ENCODE measurements around the gene KIF26B. TPM values are rescaled to one million over a fixed set of nuclear protein-coding genes. Genes with fewer than 3 reads are reported as not detected.
"Not testable (repeated sequence)": the region's sequence is repeated elsewhere in the genome, so short reads cannot be mapped to it uniquely, and the experiment has no call there.

KIF26B gene
- total RNA-seq, 1 donor from 2014 or later, result 69.7 TPM

DNA sequence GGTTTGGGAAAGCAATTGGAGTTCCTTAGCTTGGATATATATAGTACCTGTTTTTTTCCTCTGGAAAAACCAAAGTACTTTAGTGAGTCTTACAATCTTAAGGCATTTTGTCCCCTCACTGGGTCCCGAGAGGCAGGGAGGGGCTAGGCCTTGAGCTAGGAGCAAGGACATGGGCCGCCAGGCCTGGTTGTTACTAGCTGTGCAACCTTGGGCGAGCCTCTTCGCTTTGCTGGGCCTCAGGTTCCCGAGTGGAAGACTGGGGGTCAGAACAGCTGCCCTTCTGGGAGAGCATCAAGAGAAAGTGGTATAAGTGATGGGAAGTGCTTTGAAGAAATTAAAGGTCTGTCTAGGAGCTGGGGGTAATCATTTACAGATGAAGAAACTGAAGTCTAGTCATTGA is 553.2 kb downstream of the KIF26B start:
- Mint-ChIP-seq H3K27ac (no peak overlapping the region), H3K4me1 (peaks cover 2% of the 10 kb centered on the region), H3K27me3 (ENCODE audit: low read depth) (no peaks in the 10 kb centered on the region), H3K36me3 (peaks cover 17% of the 10 kb centered on the region), H3K4me3 (no peak overlapping the region), H3K9me3 (no peaks in the 10 kb centered on the region)
- no peak for DNase-seq (ENCODE audit: low spot score in 2 of 2, unreplicated experiment in 2 of 2)
- TF ChIP-seq, protein P1, sequence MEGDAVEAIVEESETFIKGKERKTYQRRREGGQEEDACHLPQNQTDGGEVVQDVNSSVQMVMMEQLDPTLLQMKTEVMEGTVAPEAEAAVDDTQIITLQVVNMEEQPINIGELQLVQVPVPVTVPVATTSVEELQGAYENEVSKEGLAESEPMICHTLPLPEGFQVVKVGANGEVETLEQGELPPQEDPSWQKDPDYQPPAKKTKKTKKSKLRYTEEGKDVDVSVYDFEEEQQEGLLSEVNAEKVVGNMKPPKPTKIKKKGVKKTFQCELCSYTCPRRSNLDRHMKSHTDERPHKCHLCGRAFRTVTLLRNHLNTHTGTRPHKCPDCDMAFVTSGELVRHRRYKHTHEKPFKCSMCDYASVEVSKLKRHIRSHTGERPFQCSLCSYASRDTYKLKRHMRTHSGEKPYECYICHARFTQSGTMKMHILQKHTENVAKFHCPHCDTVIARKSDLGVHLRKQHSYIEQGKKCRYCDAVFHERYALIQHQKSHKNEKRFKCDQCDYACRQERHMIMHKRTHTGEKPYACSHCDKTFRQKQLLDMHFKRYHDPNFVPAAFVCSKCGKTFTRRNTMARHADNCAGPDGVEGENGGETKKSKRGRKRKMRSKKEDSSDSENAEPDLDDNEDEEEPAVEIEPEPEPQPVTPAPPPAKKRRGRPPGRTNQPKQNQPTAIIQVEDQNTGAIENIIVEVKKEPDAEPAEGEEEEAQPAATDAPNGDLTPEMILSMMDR (IDR thresholded peaks at IDR 0.05; ENCODE audit: unreplicated experiment), result no peak

DNA sequence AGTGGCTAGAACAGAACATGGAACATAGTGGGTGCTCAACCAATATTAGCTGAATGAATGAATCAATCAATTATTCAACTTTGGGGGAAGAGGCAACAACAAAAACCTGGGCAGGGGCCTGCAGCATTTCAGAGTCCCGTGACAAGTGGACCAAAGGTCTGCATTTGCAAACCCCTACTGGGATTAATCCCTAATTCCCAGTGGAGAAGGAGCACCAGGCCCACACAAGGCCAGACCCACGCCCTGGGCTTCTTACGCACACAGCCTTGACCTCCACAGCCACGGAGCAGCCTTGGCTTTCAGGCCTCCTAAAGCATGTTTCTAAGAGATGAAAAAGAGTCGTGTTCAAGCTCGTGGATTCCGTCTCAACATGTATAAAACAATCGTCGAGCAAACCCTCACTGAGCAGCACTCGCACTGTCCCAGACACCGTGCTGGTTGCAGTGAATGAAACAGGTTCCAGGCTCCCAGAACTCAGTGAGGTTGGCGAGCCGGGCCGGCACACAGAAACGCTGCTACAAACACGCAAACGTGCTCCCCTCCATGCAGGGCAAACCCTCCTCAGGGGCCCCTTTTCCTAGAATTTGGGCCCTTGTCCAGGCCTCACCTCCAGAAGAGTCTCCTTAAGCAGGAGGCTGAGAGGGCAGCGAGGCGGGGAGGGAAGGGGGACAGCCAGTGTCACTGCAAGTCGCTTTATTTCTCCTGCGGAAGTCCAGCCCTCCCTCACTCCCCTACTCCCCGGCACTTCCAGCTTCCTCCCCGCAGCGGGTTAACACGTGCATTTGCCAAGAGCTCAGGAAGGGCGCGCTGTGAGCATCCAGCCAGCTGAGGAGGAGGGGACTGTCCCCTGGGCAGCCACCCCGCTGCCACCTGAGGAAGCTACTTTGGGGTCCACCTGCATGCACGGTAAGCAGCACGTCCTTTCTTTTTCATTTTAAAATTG is 556.4 kb downstream of the KIF26B start:
- no peaks in the 10 kb centered on the region for H3K9me3 Mint-ChIP-seq
- H3K27me3 Mint-ChIP-seq (ENCODE audit: low read depth), result no peaks in the 10 kb centered on the region
- H3K4me3 Mint-ChIP-seq, result no peak overlapping the region
- DNase-seq (ENCODE audit: low spot score in 2 of 2, unreplicated experiment in 2 of 2), result no peak
- H3K36me3 Mint-ChIP-seq, result no peaks in the 10 kb centered on the region
- TF ChIP-seq, protein P1 (IDR thresholded peaks at IDR 0.05; ENCODE audit: unreplicated experiment), result no peak
- H3K27ac Mint-ChIP-seq, result no peak overlapping the region
- peaks cover 2% of the 10 kb centered on the region for H3K4me1 Mint-ChIP-seq

DNA sequence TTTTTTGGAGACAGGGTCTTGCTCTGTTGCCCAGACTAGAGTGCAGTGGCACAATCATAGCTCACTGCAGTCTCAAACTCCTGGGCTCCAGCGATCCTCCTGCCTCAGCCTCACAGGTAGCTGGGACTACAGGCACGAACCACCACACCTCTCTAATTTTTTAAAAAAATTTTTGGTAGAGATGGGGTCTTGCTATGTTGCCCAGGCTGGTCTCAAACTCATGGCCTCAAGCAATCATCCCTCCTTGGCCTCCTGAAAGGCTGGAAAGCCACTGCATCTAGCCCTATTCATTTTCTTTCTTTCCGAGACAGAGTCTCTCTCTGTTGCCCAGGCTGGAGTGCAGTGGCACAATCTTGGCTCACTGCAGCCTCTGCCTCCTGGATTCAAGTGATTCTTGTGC is 559.2 kb downstream of the KIF26B start:
- not testable (repeated sequence) for H3K9me3 Mint-ChIP-seq; H3K4me3 Mint-ChIP-seq; DNase-seq (ENCODE audit: low spot score in 2 of 2, unreplicated experiment in 2 of 2); H3K36me3 Mint-ChIP-seq; H3K27me3 Mint-ChIP-seq (ENCODE audit: low read depth); H3K4me1 Mint-ChIP-seq; H3K27ac Mint-ChIP-seq

DNA sequence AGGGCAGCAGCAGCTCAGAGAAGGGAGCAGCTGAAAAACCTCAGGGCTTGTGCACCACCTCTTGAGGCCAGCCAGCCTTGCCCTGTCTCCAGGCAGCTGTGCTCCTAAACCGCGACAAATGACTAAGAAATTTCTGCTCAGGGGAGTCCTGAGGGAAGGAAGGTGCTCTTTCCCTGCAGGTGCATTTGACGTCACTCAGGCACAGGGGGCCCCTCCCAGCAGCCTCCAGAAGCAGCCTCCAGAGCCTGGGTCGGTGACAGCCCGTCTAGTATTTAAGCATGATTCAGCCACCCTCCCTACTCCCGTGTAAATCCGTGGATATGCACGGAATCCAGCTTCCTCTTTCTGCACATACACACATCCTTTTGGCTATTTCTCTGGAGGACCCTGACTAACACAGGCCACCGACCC is 560.5 kb downstream of the KIF26B start:
- H3K4me3 Mint-ChIP-seq, result no peak overlapping the region
- H3K36me3 Mint-ChIP-seq, result no peaks in the 10 kb centered on the region
- H3K4me1 Mint-ChIP-seq, result no peaks in the 10 kb centered on the region
- peaks cover 3% of the 10 kb centered on the region for H3K9me3 Mint-ChIP-seq
- TF ChIP-seq, protein P1 (IDR thresholded peaks at IDR 0.05; ENCODE audit: unreplicated experiment), result no peak
- H3K27ac Mint-ChIP-seq, result peak overlapping the region; percentile 47
- no peaks in the 10 kb centered on the region for H3K27me3 Mint-ChIP-seq (ENCODE audit: low read depth)
- DNase-seq (ENCODE audit: low spot score in 2 of 2, unreplicated experiment in 2 of 2), result no peak

DNA sequence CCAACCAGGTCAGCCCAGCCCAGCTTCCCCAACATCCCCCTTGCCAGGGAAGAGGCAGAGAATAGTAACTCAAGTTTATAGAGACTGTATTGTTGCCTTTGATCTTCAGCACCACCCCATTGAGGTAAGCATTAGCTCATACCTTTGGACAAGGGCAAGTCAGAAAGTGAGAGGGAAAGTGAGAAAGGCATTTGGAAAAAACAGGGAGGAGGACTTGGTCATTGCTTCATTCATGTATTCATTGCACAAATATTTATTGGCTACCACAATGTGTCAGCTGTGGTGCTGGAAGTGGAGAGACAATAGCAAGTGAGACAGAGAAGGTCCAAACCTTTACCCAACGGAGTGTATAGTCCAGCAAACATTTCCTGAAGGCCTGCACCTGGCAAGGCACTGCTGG is 561.2 kb downstream of the KIF26B start:
- TF ChIP-seq, protein P1 (IDR thresholded peaks at IDR 0.05; ENCODE audit: unreplicated experiment), result no peak
- Mint-ChIP-seq H3K36me3 (no peaks in the 10 kb centered on the region), H3K27me3 (ENCODE audit: low read depth) (no peaks in the 10 kb centered on the region), H3K9me3 (peaks cover 3% of the 10 kb centered on the region), H3K4me1 (no peaks in the 10 kb centered on the region), H3K27ac (no peak overlapping the region), H3K4me3 (no peak overlapping the region)
- no peak for DNase-seq (ENCODE audit: low spot score in 2 of 2, unreplicated experiment in 2 of 2)

DNA sequence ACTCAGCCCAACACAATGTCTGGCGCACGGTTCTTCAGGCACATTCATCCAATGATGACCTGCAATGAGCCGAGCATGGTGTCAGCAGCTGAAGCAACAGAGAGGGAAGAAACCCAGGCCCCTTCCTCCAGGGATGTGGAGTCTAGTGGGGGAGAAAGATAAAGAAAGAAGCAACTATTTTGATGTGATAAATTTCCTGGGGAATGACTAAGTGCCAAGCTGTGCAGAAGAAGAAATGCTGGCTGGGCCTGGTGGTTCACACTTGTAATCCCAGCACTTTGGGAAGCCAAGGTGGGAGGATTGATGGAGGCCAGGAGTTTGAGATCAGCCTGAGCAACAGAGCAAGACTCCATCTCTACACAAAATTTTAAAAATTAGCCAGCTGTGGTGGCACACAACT is 561.8 kb downstream of the KIF26B start:
- Mint-ChIP-seq H3K27ac (no peak overlapping the region), H3K27me3 (ENCODE audit: low read depth) (no peaks in the 10 kb centered on the region), H3K4me1 (no peaks in the 10 kb centered on the region), H3K4me3 (no peak overlapping the region), H3K36me3 (no peaks in the 10 kb centered on the region), H3K9me3 (peaks cover 3% of the 10 kb centered on the region)
- TF ChIP-seq, protein P1 (IDR thresholded peaks at IDR 0.05; ENCODE audit: unreplicated experiment), result no peak
- no peak for DNase-seq (ENCODE audit: low spot score in 2 of 2, unreplicated experiment in 2 of 2)

All from mesothelial cell of epicardium (in vitro differentiated cells).